Stimulated activated CD4-positive, alpha-beta T cell treated with anti-CD3 and anti-CD28 coated beads, Interleukin-15, amount 100 ng/mL, for 48 hours (primary cell): Measurements from ENCODE around the gene PSORS1C2.

Experiments
- DNase-seq, 2 donors: peaks; one replicate each; pipeline ENCODE4 v3.0.0-alpha.2; 2020; ENCODE audit warnings: low read depth in 2 of 2

PSORS1C2 gene

DNA sequence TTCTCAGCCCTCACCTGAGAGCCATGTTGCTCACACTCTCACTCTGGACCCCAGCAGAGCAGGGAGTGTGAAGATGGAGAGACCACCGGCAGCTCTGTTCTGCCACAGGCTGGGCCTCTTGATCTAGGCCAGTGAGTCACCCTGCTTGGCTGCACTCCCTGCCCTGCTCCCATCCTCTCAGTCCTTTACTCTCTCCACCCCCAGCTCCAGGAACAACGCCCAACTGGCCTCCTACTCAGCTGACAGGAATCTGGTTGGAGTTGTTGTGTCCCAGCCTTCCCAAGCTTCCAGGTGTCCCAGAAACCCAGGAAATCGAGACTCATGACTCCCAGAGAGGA lies 24.4 kb downstream of the PSORS1C2 start, which contains the start of gene PSORS1C1:
TSS of gene PSORS1C1 (plus strand) at position 260 of the 338 bp plus-strand sequence. CDS start 14,833 bp downstream, outside the sequence.
- no peak for DNase-seq

DNA sequence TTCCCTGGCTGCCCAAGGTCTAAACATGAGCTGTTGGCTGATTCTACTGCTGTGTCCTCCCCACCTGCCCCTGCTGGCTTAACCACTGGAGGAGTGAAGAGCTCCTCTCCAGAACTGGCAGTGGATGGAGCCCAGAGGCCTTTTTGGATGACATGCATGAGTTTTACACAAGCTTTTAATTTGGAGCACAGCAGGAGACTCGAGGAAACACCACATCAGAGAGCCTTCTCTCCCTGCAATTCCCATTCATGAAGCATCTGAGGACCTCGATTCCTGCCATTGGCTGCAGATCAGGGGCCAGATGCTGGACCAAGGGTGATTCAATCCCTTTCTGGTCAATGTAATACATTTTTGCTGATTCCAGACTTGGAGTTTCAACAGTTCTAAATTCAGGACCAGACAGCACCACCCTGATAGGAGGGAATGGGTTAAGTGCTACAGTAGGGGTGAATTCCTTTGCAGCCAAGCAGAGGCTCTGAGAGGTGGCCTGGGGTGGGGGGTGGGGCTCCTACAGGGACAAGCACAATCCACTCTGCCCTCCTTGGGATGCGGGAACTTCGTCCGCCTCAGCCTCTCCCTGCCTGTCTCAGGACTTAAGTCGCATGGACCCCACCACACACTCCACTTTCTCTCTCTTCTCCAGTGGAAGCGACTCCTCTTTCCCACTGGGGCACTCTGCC lies 24.9 kb downstream of the PSORS1C2 start:
- no peak for DNase-seq

DNA sequence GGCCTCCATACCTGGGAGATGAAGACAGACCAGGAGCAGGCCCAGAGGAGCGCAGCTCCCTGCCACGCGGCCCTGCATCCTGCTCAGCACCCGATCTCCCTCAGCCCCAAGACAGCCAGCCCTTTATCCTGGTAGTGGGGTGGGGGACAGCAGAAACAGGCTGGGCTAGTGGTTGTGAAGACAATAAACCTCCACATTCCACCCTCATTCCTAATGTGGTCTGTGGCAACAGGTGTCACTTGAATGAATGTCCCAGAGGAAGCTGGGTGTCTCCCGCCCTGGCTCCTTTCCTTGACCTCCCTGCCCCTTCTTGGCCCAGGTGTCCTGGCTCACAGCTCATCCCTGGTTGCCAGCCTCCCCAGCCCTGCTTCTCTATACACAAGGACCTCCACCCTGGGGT lies 26.4 kb downstream of the PSORS1C2 start, which contains the start of gene C6orf15:
TSS of gene C6orf15 (minus strand) at position 98 of the 400 bp plus-strand sequence. CDS start at position 78, 20 bp downstream.
- no peak for DNase-seq

DNA sequence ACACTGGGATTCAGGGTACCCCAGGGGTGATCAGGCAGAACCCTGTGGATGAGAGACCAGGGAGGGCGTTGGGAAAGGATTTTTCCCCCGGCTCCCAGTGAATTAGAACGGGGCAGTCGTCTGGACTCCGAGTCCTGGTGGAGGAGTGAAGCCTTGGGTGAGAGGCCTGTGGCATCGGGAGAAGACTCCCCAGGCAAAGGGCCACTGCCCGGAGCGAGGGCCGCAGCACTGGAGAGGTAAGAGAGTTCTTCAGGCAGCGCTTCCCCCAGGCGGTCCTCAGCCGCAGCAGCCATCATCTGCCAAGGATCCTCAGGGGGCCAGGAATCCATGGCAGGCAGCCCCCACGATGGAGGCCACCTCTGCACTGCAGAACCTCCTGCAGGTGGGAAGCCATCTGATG lies 27.2 kb downstream of the PSORS1C2 start:
- no peak for DNase-seq

DNA sequence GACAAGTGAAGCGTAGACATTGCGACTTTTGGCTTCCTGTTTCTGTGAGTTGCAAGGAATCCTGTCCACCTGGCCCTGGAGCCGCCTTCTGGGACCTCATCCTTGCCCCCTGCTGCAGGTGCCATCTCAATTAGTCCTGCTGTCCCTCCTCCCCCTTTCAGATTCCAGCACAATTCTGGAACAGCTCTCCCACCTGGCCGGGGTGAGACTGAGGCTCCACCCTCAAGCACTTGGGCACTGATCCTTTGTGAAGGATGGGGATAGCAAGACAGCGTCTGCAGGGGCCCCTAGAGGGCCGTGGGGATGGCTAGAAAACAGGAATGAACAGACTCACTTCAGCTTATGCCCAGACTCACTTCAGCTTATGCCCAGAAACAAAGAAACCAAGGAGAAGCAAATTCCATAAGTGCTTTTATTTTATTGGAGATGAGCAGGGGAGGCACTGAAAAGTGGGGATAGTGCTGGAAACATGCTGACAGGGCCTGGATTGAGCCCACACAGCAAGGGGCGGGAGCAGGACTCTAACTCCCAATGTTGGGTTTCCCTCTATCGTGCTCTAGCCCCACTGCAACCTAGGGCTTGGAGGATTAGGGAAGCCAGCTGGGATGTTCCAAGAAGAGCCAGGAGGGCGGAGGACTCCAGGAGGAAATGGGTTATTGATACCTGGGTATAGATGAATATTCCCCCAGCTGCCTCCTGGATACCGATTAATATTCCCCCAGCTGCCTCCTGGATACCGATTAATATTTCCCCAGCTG lies 27.9 kb downstream of the PSORS1C2 start:
- DNase-seq, result no peak

DNA sequence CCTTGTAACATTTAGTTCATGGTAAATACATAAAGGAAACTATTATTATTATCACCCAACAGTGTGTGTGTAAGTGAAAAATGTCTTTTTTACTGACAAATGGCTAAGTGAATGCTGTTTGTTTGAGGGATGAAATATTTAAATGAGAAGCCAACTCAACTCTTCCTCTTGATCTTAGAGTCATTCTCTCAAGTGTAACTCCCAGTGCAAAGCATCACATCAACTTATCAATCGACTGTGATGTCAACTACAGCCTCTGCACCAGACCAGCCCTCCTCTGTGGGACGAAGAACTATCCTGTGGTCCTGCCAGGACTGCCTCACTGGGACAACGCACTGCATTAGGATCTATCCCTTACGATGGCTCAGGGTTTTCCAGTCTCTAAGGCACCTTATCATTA lies 31.8 kb downstream of the PSORS1C2 start:
- no peak for DNase-seq

DNA sequence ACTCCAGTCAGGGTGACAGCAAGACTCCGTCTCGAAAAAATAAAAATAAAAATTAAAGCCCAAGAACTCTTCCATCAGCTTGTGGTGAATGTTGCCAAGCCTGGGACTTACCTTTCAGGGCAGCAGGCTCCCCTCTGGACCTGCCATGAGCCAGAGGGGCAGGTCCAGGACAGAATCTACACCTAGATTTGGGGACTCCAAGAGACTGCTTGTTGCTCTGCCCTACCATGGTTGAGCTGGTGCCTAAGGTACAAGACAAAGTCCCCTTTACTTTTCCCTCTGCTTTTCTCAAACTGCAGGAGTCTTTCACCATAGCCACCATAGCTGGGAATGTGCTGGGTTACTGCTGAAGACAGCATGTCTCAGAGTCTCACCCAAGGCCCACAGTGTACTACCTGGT lies 35.7 kb downstream of the PSORS1C2 start:
- no peak for DNase-seq

DNA sequence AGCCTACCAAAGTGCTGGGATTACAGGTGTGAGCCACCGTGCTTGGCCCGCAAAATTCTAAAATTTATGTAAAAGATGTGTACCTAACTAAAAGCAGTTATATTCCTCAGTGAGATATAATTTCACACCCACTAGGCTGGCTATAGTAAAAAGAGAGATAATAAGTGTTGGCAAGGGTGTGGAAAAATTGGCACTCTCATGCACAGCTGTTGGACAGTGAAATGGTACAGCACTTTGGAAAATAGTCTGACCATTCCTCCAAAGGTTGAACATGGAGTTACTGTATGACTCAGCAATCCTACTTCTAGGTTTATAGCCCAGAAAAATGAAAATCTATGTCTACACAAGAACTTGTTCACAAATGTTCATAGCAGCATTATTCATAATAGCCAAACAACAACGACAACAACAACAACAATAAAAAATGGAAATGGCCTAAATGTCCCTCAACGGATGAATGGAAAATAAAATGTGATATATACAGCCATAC lies 40.4 kb downstream of the PSORS1C2 start:
- DNase-seq, result no peak

DNA sequence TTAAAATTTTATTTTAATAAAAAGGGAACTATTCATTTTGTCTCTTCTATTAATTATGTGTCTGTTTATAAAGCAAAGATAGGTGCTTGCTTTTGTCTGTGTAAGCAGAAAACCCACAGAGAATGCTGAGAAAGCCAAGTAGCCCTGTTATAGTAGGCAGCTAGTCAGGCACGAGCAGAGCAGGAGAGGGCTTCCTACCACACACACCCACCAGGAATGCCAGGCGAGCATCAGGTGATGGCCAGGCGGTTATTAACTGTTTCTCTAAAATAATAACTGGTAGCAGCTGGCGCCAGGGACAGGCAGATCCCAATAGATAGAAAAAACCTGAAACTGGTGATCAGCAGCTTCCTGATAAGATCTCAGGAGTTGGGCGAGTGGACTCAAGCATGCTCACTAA lies 42.2 kb downstream of the PSORS1C2 start:
- DNase-seq, result no peak

DNA sequence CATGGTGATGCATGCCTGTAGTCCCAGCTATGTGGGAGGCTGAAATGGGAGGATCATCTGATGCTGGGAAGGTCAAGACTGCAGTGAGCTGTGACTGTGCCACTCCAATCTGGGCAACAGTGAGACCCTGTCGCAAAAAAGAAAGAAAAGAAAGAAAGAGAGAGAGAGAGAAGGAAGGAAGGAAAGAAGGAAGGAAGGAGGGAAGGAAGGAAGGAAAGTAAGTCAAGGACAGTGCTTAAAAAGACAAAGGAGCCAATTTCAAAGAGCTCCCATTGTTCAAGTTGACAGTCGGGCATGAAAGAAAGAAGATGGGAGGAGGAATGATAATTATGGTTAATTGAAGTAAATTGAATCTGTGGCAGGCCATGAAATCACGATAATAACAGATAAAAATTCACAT lies 42.7 kb downstream of the PSORS1C2 start:
- no peak for DNase-seq

DNA sequence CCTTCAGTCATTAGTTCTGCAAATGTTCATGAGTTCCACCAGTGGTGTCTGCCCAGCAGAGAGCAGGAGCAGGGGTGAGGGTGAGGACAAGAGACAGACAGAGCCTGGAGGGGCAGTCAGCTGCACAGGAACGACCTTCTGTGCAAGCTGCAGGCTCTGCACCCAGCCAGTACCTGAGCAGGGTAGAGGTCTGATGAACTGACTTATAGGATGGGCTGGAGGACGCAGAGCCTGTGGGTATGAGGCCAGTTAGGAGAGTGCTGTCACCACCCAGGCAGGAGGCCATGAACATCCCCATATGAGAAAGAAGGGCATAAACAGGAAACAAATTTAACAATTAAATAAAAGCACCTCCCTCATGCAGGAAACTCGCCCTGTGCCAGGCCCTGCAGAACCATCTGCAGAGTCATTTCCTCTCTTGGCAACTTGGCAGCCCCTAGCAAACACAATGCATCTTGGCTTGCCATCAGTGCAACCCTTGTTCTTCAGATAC lies 44.4 kb downstream of the PSORS1C2 start:
- DNase-seq, result peak in 1 of 2 donors; percentile 13

DNA sequence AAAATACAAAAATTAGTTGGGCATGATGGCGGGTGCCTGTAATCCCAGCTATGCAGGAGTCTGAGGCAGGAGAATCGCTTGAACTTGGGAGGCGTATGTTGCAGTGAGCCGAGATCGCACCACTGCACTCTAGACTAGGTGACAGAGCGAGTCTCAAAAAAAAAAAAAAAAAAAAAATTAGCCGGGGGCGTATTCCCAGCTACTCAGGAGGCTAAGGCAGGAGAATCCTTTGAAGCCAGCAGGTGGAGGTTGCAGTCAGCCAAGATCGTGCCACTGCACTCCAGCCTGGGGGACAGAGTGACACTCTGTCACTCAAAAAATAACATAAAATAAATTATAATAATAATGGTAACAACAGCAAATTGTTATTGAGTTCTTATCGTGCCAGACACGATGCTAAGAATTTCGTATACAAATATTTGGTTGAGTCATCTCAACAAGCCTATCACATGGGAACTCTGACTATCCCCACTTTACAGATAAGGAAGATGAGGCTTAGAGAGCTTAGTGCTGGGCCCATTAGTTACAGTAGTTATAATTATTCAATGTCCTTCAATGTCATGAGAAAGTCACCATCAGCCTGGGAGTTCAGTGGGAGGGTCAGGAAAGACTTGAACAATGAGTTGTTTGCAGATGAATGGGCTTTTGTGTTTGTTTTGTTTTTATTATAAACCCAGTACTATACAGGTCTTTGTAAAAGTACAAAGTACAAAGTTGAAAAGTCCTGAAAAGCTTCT lies 45.9 kb downstream of the PSORS1C2 start:
- DNase-seq, result no peak

DNA sequence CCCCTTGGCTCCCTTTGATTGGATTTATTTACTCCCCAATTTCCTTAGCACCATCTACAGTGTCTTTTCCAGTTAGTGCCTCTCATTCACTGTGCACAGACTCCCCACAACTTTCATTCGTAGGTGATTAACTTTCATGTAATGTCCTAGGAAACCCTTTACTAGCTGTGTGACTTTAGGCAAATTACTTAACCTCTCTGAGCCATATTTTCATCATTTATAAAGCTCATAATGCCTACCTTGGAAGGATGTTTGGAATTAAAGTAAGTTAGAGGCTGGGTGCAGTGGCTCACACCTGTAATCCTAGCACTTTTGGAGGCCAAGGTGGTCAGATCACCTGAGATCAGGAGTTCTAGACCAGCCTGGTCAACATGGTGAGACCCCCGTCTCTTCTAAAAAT lies 46.6 kb downstream of the PSORS1C2 start:
- DNase-seq, result no peak

DNA sequence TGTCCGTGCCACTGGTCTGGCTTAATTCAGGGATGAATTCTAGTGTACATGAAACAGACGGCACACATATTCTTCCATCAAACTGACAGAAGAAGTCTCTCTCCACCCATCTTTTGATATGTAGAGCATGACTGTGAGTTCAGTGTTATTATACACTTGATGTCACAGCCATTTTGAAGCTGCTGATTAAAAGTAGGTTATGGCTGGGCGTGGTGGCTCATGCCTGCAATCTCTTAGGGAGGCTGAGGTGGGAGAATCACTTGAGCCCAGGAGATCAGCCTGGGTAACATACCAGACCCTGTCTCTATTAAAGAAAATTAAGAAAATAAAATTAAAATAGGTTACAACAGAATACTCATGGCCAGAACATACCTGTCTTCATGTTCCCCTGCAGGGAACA lies 47.2 kb downstream of the PSORS1C2 start:
- DNase-seq, result no peak

DNA sequence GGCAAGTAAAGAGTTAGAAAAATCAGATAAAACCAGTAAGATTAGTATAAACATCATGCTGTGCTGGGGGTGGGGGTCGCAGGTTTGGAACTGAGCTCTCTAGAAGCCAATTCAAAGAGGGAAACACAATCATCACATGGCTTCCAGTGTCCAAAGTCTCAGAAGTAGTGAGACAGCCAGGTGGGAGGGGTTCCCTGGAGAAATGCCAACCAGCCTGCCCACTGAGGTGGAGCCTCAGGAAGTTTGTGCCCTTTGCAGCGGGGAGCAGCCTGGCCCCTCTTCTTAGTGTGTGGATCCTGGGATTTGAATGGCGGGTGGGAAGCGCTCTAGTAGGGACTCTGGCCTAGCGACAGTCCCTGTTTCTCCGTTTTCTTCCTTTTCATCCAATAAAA lies 47.9 kb downstream of the PSORS1C2 start:
- DNase-seq, result no peak

DNA sequence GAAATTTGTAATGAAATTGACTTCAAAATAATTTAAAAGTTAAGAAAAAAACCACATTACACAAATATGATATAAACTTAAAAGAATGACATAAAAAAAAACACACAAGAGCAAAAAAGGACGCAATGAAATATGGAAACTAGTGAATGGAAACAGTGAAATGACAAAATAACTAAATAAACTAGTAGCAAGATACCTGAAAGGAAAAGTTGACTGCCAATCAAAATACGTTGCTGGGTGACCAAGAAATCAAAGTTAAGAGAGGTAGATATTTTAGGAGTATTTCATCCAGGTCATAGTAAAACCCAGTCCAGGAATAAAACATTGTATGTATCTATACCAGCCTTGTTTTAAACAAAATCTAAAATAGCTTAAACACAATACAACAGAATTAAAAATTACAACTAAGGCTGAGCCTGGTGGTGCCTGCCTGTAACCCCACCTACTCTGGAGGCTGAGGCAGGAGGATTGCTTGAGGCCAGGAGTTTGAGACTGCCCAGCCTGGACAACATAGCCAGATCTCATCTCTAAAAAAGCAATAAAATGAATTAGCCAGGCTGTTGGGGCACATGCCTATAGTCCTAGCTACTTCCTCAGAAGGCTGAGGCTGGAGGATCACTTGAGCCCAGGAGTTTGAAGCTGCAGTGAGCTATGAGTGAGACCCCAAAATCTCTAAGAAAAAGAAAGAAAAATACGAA lies 48.4 kb downstream of the PSORS1C2 start:
- no peak for DNase-seq
